OCI-LY3 (cell line): ENCODE results near the gene RNF208.

Source experiments
- CTCF ChIP-seq: fragments of 200-600, 300-600 bp; sonication (generic); IDR thresholded peaks from 2 replicates; pipeline ENCODE4 v1.5.1; 2014; ENCODE audit warnings: antibody characterized with exemption, low read length, low read depth
- EZH2phosphoT487 ChIP-seq: fragments of 200-600 bp; shearing (Covaris generic); IDR thresholded peaks from 2 replicates; pipeline ENCODE4 v1.6.1; 2018; ENCODE audit warnings: antibody characterized with exemption, mixed run types, low read depth

GRCh38 chr9:137234758-137235423 lies 12.9 kb upstream of the RNF208 start:
- no peak for TF ChIP-seq CTCF
- no peak for TF ChIP-seq EZH2phosphoT487
